Upper lobe of right lung (tissue), 1 donor: Measurements from ENCODE around the gene SIM2. TPM values are rescaled to one million over a fixed set of nuclear protein-coding genes. Genes with fewer than 3 reads are reported as not detected.
A peak's percentile ranks its signal among the peaks of the same experiment; 100 is the strongest.

Source experiments
- ATAC-seq: fragments of 200-7000 bp; cut with Tn5 transposase; one replicate; pipeline ENCODE4 v1.9.1; 2020; ENCODE audit warnings: mild to moderate bottlenecking, moderate library complexity
- DNase-seq: peaks from one replicate; pipeline ENCODE4 v3.0.0-alpha.2; 2020
- H3K27ac ChIP-seq: fragments of 200-600 bp; one replicate; pipeline ENCODE4 v1.8.0; 2022
- H3K27me3 ChIP-seq: fragments of 200-600 bp; one replicate; pipeline ENCODE4 v1.8.0; 2022; ENCODE audit warnings: mild to moderate bottlenecking
- H3K36me3 ChIP-seq: fragments of 200-600 bp; one replicate; pipeline ENCODE4 v1.8.0; 2022
- H3K4me1 ChIP-seq: fragments of 200-600 bp; one replicate; pipeline ENCODE4 v1.8.0; 2022
- H3K4me3 ChIP-seq: fragments of 200-600 bp; one replicate; pipeline ENCODE4 v1.8.0; 2022; ENCODE audit warnings: mild to moderate bottlenecking
- H3K9me3 ChIP-seq: fragments of 200-600 bp; one replicate; pipeline ENCODE4 v1.8.0; 2022
- CTCF ChIP-seq: fragments of 200-600 bp; IDR thresholded peaks from one replicate; pipeline ENCODE4 v1.8.0; 2022; ENCODE audit warnings: antibody characterized with exemption
- intact Hi-C: fragments of 100-400 bp; cut with DNase I; formaldehyde crosslinking; loops from one replicate; pipeline ENCODE4 v1.11.0; 2022
- total RNA-seq: library from RNA; stranded (reverse); fragmentation: NEBNext Ultra II Directional; extraction: Animal tissue kit (Norgen Biotek cat#: 25700); gene quantifications from one replicate; pipeline ENCODE4 v1.2.1, GENCODE V29; 2021
- donor health status: DM: no; HTN: yes; CAD: no; lungs with severe emphysema.

Gene SIM2
- total RNA-seq, 1 donor from 2014 or later: not detected

- TF ChIP-seq CTCF: no peak
- Histone ChIP-seq H3K27me3 (peaks cover 100% of the 10 kb centered on the region), H3K36me3 (no peaks in the 10 kb centered on the region), H3K4me3 (no peak overlapping the region), H3K4me1 (peaks cover 41% of the 10 kb centered on the region), H3K9me3 (no peaks in the 10 kb centered on the region), H3K27ac (no peak overlapping the region)
- DNase-seq (peak; percentile 53), ATAC-seq (no peak)
- intact Hi-C loops: no loop called here
Measured at GRCh38 chr21:36703626-36704280, 4.8 kb downstream of the SIM2 start.

- no peak for ATAC-seq
- Histone ChIP-seq H3K4me1 (peaks cover 38% of the 10 kb centered on the region), H3K27me3 (peaks cover 100% of the 10 kb centered on the region), H3K36me3 (no peaks in the 10 kb centered on the region), H3K9me3 (no peaks in the 10 kb centered on the region), H3K27ac (no peak overlapping the region), H3K4me3 (no peak overlapping the region)
- TF ChIP-seq CTCF: no peak
- intact Hi-C loops: no loop called here
- no peak for DNase-seq
Measured at GRCh38 chr21:36704281-36704957, 5.5 kb downstream of the SIM2 start.

- TF ChIP-seq CTCF: no peak
- Histone ChIP-seq H3K27ac (no peak overlapping the region), H3K4me1 (peaks cover 38% of the 10 kb centered on the region), H3K4me3 (no peak overlapping the region), H3K36me3 (no peaks in the 10 kb centered on the region), H3K9me3 (no peaks in the 10 kb centered on the region), H3K27me3 (peaks cover 100% of the 10 kb centered on the region)
- intact Hi-C loops: no loop called here
- no peak for DNase-seq
- no peak for ATAC-seq
Measured at GRCh38 chr21:36704958-36705678, 6.2 kb downstream of the SIM2 start.

GRCh38 chr21:36705679-36706481 lies 7.0 kb downstream of the SIM2 start:
- no peak overlapping the region for H3K27ac ChIP-seq
- ATAC-seq (no peak), DNase-seq (no peak)
- H3K9me3 ChIP-seq: no peaks in the 10 kb centered on the region
- peaks cover 100% of the 10 kb centered on the region for H3K27me3 ChIP-seq
- H3K4me1 ChIP-seq: peaks cover 33% of the 10 kb centered on the region
- H3K36me3 ChIP-seq: no peaks in the 10 kb centered on the region
- no peak overlapping the region for H3K4me3 ChIP-seq
- no peak for TF ChIP-seq CTCF
- intact Hi-C loops: no loop called here

- TF ChIP-seq CTCF: no peak
- Histone ChIP-seq H3K27me3 (peaks cover 100% of the 10 kb centered on the region), H3K36me3 (no peaks in the 10 kb centered on the region), H3K27ac (no peak overlapping the region), H3K4me1 (peaks cover 27% of the 10 kb centered on the region), H3K9me3 (no peaks in the 10 kb centered on the region), H3K4me3 (no peak overlapping the region)
- ATAC-seq (no peak), DNase-seq (no peak)
- intact Hi-C loops: no loop called here
Measured at GRCh38 chr21:36706482-36706852, 7.6 kb downstream of the SIM2 start.
